Measurements from ENCODE around the gene ANKRD28. TPM values are rescaled to one million over a fixed set of nuclear protein-coding genes. Genes with fewer than 3 reads are reported as not detected.

The ANKRD28 gene
- total RNA-seq, 1 experiment from 2014 or later, result 28.8 TPM

DNA sequence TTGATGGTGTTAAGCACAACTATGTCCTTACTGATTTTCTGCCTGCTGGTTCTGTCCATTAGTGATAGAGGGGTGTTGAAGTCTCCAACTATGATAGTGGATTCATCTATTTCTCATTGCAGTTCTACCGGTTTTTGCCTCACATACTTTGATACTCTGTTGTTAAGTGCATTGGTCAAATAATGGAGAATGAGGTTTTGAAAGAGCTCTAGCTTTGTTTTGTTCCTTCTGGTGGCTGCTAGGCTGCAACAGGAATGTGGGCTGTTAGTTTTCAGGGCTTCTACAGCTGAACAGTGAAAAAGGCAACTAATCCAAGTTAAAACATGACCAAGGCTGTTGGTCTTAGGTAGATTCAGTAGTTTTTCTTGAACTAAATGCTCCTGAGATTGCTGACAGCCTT, 133.6 kb downstream of the ANKRD28 start:
- DNase-seq, result no peak
- H3K36me3 ChIP-seq, result peaks cover 14% of the 10 kb centered on the region
- H3K4me1 ChIP-seq, result peaks cover 6% of the 10 kb centered on the region; the same call in 1 of the 2 replicates
- H3K9me3 ChIP-seq (replicated peaks), result no peaks in the 10 kb centered on the region
- H3K27ac ChIP-seq, result no peak overlapping the region
- H3K4me3 ChIP-seq, result no peak overlapping the region
- H3K27me3 ChIP-seq, result no peaks in the 10 kb centered on the region

DNA sequence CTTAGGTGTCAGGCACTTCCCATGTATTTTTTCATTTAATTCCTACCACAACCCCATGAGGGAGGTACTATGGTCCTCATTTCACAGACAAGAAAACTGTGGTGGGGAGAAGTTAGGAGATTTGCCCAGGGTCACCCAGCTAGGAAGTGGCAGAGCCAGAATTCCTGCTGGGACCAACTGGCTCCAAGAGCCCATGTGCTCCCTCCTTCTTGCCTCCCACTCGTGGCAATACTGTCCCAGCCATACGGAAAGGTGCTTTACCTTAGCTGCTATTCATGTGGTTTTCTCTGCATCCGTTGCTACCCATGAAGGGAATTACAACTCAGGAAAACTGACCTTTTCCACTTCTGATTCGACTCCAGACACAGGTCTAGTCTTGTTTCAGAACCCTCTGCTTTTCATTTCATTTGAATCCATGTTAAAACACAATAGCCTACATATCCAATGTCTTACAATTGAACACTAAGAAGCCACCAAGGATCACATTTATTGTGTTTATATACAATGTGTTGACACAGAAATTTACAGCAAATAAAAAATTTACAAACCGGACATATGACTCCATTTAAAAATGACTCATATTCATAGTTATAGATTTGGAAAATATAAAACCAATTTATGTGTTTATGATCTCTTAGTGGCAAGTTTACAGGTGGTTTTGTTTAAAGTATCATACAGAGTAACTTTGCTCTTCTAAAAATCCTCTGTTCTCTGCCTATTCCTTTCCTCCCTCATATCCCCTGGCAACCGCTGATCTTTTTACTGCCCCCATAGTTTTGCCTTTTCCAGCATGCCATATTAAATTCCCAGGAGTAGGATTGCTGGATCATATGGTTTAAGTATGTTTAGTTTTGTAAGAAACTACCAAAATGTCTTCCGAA, 137.5 kb downstream of the ANKRD28 start:
- no peak overlapping the region for H3K27ac ChIP-seq
- H3K4me3 ChIP-seq, result no peak overlapping the region
- peaks cover 6% of the 10 kb centered on the region; the same call in 1 of the 2 replicates for H3K4me1 ChIP-seq
- DNase-seq, result no peak
- H3K9me3 ChIP-seq (replicated peaks), result no peaks in the 10 kb centered on the region; the same call in none of the 2 replicates
- no peaks in the 10 kb centered on the region for H3K27me3 ChIP-seq
- no peaks in the 10 kb centered on the region for H3K36me3 ChIP-seq

DNA sequence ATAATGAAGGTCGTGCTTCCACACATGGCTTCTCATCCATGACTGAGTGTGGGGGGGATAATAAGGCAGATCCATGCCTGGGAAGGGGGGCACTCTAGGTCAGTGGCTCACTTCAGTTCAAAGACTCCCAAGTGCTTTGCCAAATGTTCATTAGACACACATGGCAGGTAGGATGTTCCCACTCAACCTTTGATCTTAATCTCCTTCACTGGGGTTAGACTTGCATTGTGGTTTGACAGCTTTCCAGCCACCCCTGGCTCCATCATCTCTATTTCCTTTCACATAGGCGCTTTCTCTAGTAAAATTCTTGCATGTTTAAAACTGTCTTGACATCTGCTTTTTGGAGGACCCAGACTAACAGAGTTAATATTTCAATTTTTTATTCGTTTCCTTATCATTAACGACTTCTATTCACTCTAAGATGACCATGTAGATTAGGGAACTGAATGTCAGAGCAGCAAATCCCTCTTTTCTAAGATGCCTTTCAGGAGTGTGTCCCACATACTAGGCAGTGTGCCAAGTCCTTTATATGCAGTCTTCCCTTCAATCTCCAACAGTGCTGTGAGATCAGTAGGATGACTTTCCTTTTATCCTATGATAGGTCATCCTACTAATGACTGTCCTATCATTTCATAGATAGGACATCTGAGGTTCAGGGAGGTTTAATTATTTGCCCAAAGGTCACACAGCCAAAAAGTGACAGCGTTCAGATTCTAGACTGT, 138.4 kb downstream of the ANKRD28 start:
- DNase-seq, result peak; percentile 14 to 55
- H3K27ac ChIP-seq, result no peak overlapping the region

DNA sequence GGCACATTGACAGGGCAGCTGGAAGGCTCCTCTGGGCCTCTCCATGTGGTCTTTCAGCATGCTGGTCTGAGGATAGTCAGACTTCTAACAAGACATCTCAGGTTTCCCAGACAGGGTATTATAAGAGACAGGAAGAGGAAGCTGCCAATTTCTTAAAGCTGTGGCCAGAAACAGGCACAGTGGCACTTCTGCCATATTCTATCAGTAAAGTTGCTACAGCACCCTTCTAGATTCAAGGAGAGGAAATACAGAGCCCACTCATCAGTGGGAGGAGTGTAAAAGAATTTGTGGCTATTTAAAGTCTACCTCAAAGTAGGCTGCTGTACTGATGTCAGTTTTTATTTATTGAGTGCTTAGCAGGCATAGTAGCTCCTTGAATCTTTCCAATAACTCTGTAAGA, 140.8 kb downstream of the ANKRD28 start:
- Histone ChIP-seq H3K4me3 (no peak overlapping the region), H3K36me3 (no peaks in the 10 kb centered on the region), H3K27ac (no peak overlapping the region), H3K4me1 (peaks cover 13% of the 10 kb centered on the region), H3K27me3 (no peaks in the 10 kb centered on the region), H3K9me3 (replicated peaks) (no peaks in the 10 kb centered on the region; the same call in none of the 2 replicates)
- DNase-seq, result no peak

More for the DNA sequence above, 138.4 kb downstream of the ANKRD28 start:
- no peaks in the 10 kb centered on the region for H3K27me3 ChIP-seq
- peaks cover 6% of the 10 kb centered on the region; the same call in 1 of the 2 replicates for H3K4me1 ChIP-seq
- H3K4me3 ChIP-seq, result no peak overlapping the region
- H3K36me3 ChIP-seq, result no peaks in the 10 kb centered on the region
- H3K9me3 ChIP-seq (replicated peaks), result no peaks in the 10 kb centered on the region; the same call in none of the 2 replicates

- no peak overlapping the region for H3K4me3 ChIP-seq
- H3K36me3 ChIP-seq, result no peaks in the 10 kb centered on the region
- no peaks in the 10 kb centered on the region for H3K27me3 ChIP-seq
- peaks cover 13% of the 10 kb centered on the region for H3K4me1 ChIP-seq
- no peaks in the 10 kb centered on the region; the same call in none of the 2 replicates for H3K9me3 ChIP-seq (replicated peaks)
- H3K27ac ChIP-seq, result no peak overlapping the region
- DNase-seq, result no peak
These were observed 141.4 kb downstream of the ANKRD28 start for GRCh38 chr3:15656342-15656741.

DNA sequence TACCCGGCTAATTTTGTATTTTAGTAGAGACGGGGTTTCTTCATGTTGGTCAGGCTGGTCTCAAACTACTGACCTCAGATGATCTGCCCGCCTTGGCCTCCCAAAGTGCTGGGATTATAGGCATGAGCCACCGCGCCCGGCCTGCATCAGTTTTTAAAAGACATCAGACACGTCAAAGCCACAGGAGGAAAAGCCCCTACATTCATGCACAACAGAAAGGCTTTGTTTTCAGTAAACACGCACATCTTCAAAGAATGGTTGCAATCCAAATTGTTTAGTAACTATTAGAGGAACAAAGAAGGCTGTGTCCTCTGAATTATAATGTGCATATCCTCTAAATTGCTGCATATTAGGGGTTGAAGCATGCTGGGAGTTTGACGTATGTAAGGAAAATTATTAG, 142.9 kb downstream of the ANKRD28 start:
- no peaks in the 10 kb centered on the region for H3K36me3 ChIP-seq
- peaks cover 13% of the 10 kb centered on the region for H3K4me1 ChIP-seq
- H3K27me3 ChIP-seq, result no peaks in the 10 kb centered on the region
- H3K4me3 ChIP-seq, result no peak overlapping the region
- no peak overlapping the region for H3K27ac ChIP-seq
- H3K9me3 ChIP-seq (replicated peaks), result no peaks in the 10 kb centered on the region; the same call in none of the 2 replicates
- no peak for DNase-seq

- H3K4me3 ChIP-seq, result no peak overlapping the region
- H3K4me1 ChIP-seq, result peaks cover 7% of the 10 kb centered on the region
- peak; percentile 19 to 41 for DNase-seq
- no peak overlapping the region for H3K27ac ChIP-seq
- H3K36me3 ChIP-seq, result no peaks in the 10 kb centered on the region
- H3K27me3 ChIP-seq, result no peaks in the 10 kb centered on the region
- no peaks in the 10 kb centered on the region; the same call in none of the 2 replicates for H3K9me3 ChIP-seq (replicated peaks)
These were observed 143.7 kb downstream of the ANKRD28 start for GRCh38 chr3:15654127-15654526.

DNA sequence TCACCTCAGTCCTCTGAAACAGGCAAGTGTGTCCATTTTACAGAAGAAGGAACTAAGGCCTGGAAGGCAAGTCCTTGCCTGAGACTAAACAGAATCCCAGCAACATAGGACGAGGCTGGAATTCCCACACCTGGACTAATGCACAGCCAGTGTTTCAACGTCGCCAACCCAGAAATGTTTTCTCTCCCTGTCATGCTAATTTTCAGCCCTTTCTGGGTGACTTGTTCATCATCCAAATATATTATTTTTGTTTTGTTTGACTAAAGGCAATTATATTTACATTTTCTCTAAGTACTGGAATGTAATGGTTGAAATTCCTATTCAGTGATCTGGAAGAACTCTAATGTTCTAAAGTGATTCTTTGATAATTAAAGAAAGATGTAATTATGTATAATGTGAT, 144.5 kb downstream of the ANKRD28 start:
- peaks cover 12% of the 10 kb centered on the region for H3K4me1 ChIP-seq
- H3K9me3 ChIP-seq (replicated peaks), result no peaks in the 10 kb centered on the region; the same call in none of the 2 replicates
- H3K36me3 ChIP-seq, result no peaks in the 10 kb centered on the region
- no peak overlapping the region for H3K27ac ChIP-seq
- no peak overlapping the region for H3K4me3 ChIP-seq
- H3K27me3 ChIP-seq, result no peaks in the 10 kb centered on the region
- no peak for DNase-seq

DNA sequence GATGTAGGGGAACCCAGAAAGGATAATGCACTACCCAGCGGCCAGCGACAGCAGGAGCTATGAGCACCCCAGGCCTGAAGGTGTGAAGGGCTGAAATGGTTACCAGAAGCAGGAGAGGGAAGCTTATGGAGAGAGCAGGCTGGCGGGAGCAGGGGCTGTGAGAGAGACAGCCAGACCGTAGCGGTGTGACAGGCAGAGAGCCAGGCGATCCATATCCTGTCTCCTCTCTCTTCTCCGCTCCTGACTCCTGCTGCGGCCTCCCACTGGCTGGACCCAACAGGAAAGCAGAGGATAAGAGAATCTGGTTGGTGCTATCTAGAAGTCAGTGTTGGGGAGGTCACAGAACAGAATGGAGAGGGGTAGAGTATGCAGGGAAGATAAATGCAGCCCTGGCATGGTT, 146.4 kb downstream of the ANKRD28 start:
- peaks cover 26% of the 10 kb centered on the region for H3K4me1 ChIP-seq
- H3K27me3 ChIP-seq, result no peaks in the 10 kb centered on the region
- no peaks in the 10 kb centered on the region; the same call in none of the 2 replicates for H3K9me3 ChIP-seq (replicated peaks)
- H3K36me3 ChIP-seq, result no peaks in the 10 kb centered on the region
- DNase-seq, result no peak
- H3K27ac ChIP-seq, result no peak overlapping the region
- H3K4me3 ChIP-seq, result no peak overlapping the region

DNA sequence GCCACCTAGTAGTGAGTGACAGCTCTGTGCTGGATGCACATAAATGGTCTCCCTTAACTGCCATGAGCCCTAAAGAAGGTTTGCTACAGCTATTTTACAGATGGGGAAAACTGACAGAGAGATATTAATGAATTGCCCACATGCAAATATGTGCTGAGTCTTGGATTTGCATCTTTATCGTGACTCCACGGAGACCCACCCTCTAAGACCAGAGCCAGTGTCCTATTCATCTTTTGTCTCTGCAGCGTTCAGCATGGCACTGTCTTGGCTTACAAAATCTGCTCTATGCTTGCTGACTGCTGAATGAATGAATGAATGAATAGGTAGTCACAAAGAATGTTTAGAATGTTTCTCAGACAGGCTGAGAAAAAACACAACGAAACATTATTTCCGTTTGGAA, 147.9 kb downstream of the ANKRD28 start:
- Histone ChIP-seq H3K4me3 (no peak overlapping the region), H3K27me3 (no peaks in the 10 kb centered on the region), H3K27ac (no peak overlapping the region), H3K9me3 (replicated peaks) (no peaks in the 10 kb centered on the region), H3K36me3 (no peaks in the 10 kb centered on the region), H3K4me1 (peaks cover 41% of the 10 kb centered on the region)
- DNase-seq, result no peak

- Histone ChIP-seq H3K27ac (no peak overlapping the region), H3K36me3 (no peaks in the 10 kb centered on the region), H3K4me1 (peaks cover 41% of the 10 kb centered on the region), H3K27me3 (no peaks in the 10 kb centered on the region), H3K4me3 (no peak overlapping the region), H3K9me3 (replicated peaks) (no peaks in the 10 kb centered on the region)
- no peak for DNase-seq
These were observed 148.4 kb downstream of the ANKRD28 start for GRCh38 chr3:15649341-15649740.

GRCh38 chr3:15647611-15648167, 150.1 kb downstream of the ANKRD28 start:
- Histone ChIP-seq H3K27me3 (no peaks in the 10 kb centered on the region), H3K27ac (peak overlapping the region; percentile 89), H3K4me3 (peak overlapping the region; percentile 11), H3K36me3 (no peaks in the 10 kb centered on the region), H3K9me3 (replicated peaks) (no peaks in the 10 kb centered on the region), H3K4me1 (peaks cover 35% of the 10 kb centered on the region)
- peak; percentile 85 to 94 for DNase-seq

- peak overlapping the region; percentile 89 for H3K27ac ChIP-seq
- DNase-seq, result peak; percentile 81 to 83
- H3K4me1 ChIP-seq, result peaks cover 35% of the 10 kb centered on the region
- no peaks in the 10 kb centered on the region for H3K36me3 ChIP-seq
- H3K4me3 ChIP-seq, result peak overlapping the region; percentile 11
- no peaks in the 10 kb centered on the region for H3K9me3 ChIP-seq (replicated peaks)
- no peaks in the 10 kb centered on the region for H3K27me3 ChIP-seq
These were observed 150.8 kb downstream of the ANKRD28 start for GRCh38 chr3:15646851-15647511.

DNA sequence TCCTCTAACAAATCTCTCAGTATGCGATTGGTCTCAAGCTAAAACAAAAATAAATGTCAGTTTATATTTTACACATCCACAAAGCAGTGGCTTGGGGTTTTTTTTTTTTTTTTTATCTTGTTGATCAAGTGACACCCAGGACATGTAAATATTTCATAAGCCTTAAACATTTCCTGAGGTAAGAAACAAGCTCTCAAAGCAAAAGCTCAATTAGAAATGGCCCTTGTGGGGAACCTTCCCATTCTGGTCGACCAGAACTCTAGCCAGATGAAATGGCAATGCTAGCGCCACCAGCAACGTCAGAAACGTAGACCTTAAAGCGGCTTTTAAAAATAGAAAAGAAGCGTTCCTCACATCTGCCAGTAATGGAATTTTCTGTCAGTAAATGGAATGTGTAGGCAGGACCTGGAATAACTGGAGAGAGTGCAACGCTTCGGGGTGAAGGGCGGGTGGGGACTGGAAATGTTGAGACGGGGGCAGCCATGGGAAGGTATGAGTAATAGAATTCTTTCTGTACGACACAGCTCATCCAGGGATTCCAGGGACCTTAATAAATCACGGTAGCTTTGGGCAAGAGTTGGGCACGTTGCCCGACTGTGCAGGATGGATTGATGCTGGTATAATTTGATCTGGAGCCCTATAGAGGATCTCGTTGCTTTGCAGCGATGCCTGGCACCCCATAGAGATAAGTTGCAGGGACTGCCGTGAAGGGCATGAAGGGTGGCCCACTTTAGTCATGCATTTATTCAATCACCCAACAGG, 151.9 kb downstream of the ANKRD28 start:
- no peak overlapping the region for H3K4me3 ChIP-seq
- peak overlapping the region; percentile 89 for H3K27ac ChIP-seq
- no peaks in the 10 kb centered on the region for H3K27me3 ChIP-seq
- H3K36me3 ChIP-seq, result no peaks in the 10 kb centered on the region
- H3K9me3 ChIP-seq (replicated peaks), result no peaks in the 10 kb centered on the region
- DNase-seq, result peak; percentile 52 to 57
- peaks cover 35% of the 10 kb centered on the region for H3K4me1 ChIP-seq
